MCF 10A (cell line): Measurements from ENCODE around the gene ADAMTS2. TPM values are rescaled to one million over a fixed set of nuclear protein-coding genes. Genes with fewer than 3 reads are reported as not detected.

Experiments used
- BruUV-seq: library from RNA; stranded (reverse); fragments of 400-500 nt; replicated peaks from 2 replicates; lab custom pipeline; 2021; lab: Mats Ljungman, UMichigan
- CTCF ChIA-PET: fragments of 300-600 bp; sonication (Branson Sonifier 250); formaldehyde crosslinking; extraction: SDS; loops from one replicate; lab custom pipeline; 2021; ENCODE audit warnings: antibody characterized with exemption, inconsistent platforms; lab: Yijun Ruan, JAX
- POLR2A ChIA-PET: fragments of 300-600, 350-650 bp; sonication (Branson Sonifier 250); formaldehyde crosslinking; extraction: SDS; loops from one replicate; lab custom pipeline; 2020; ENCODE audit warnings: antibody characterized with exemption, inconsistent platforms; lab: Yijun Ruan, JAX
- DNase-seq: peaks from one replicate; pipeline ENCODE4 v3.0.0-alpha.2; 2018; ENCODE audit not compliant: unreplicated experiment
- H3K27ac Mint-ChIP-seq: one replicate; pipeline ENCODE4 v1.8.0; 2022; ENCODE audit warnings: mild to moderate bottlenecking, low read depth, mixed read lengths; ENCODE audit not compliant: unreplicated experiment
- H3K27me3 Mint-ChIP-seq: one replicate; pipeline ENCODE4 v1.8.0; 2022; ENCODE audit warnings: mixed read lengths; ENCODE audit not compliant: insufficient read depth, unreplicated experiment
- H3K36me3 Mint-ChIP-seq: one replicate; pipeline ENCODE4 v1.8.0; 2022; ENCODE audit warnings: mild to moderate bottlenecking, moderate library complexity, mixed read lengths; ENCODE audit not compliant: insufficient read depth, unreplicated experiment
- H3K4me1 Mint-ChIP-seq: one replicate; pipeline ENCODE4 v1.8.0; 2022; ENCODE audit warnings: mixed read lengths; ENCODE audit not compliant: insufficient read depth, unreplicated experiment
- H3K4me3 Mint-ChIP-seq: one replicate; pipeline ENCODE4 v1.8.0; 2022; ENCODE audit warnings: mild to moderate bottlenecking, moderate library complexity, mixed read lengths; ENCODE audit not compliant: unreplicated experiment
- H3K9me3 Mint-ChIP-seq: one replicate; pipeline ENCODE4 v1.8.0; 2022; ENCODE audit warnings: mixed read lengths; ENCODE audit not compliant: unreplicated experiment
- intact Hi-C: fragments of 100-400 bp; cut with micrococcal nuclease; formaldehyde crosslinking; loops from 2 replicates; pipeline ENCODE4 v1.14.1; 2022
- total RNA-seq: library from RNA; stranded (reverse); gene quantifications from 2 replicates; pipeline ENCODE4 v1.2.3, GENCODE V29; 2022
- TF ChIP-seq, protein P1 (sequence below): fragments of 200-600 bp; IDR thresholded peaks from one replicate; pipeline ENCODE4 v1.8.0; 2022; ENCODE audit warnings: antibody characterized with exemption, mild to moderate bottlenecking; ENCODE audit not compliant: unreplicated experiment

ADAMTS2 gene
- total RNA-seq, 1 experiment from 2014 or later: not detected

- intact Hi-C loops: no loop called here
- no peaks in the 10 kb centered on the region for H3K27me3 Mint-ChIP-seq
- peaks cover 26% of the 10 kb centered on the region for H3K9me3 Mint-ChIP-seq
- DNase-seq: no peak
- no TSS peak for BruUV-seq
- CTCF ChIA-PET: no interaction called here
- H3K36me3 Mint-ChIP-seq: no peaks in the 10 kb centered on the region
- peaks cover 4% of the 10 kb centered on the region for H3K4me1 Mint-ChIP-seq
- TF ChIP-seq, protein P1, sequence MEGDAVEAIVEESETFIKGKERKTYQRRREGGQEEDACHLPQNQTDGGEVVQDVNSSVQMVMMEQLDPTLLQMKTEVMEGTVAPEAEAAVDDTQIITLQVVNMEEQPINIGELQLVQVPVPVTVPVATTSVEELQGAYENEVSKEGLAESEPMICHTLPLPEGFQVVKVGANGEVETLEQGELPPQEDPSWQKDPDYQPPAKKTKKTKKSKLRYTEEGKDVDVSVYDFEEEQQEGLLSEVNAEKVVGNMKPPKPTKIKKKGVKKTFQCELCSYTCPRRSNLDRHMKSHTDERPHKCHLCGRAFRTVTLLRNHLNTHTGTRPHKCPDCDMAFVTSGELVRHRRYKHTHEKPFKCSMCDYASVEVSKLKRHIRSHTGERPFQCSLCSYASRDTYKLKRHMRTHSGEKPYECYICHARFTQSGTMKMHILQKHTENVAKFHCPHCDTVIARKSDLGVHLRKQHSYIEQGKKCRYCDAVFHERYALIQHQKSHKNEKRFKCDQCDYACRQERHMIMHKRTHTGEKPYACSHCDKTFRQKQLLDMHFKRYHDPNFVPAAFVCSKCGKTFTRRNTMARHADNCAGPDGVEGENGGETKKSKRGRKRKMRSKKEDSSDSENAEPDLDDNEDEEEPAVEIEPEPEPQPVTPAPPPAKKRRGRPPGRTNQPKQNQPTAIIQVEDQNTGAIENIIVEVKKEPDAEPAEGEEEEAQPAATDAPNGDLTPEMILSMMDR: no peak
- POLR2A ChIA-PET: interaction anchor here (0.6 kb wide), 1 partner anchor 351 kb away, joined by 3 read pairs; no protein-coding TSS in a partner anchor
- H3K4me3 Mint-ChIP-seq: no peak overlapping the region
- H3K27ac Mint-ChIP-seq: no peak overlapping the region
These were observed 216.3 kb downstream of the ADAMTS2 start for GRCh38 chr5:179128976-179129375.

- no peak for DNase-seq
- Mint-ChIP-seq H3K27ac (no peak overlapping the region), H3K27me3 (no peaks in the 10 kb centered on the region), H3K9me3 (peaks cover 21% of the 10 kb centered on the region), H3K4me1 (peaks cover 4% of the 10 kb centered on the region), H3K4me3 (no peak overlapping the region), H3K36me3 (no peaks in the 10 kb centered on the region)
- BruUV-seq: no TSS peak
- intact Hi-C loops: no loop called here
- ChIA-PET POLR2A (no interaction called here), CTCF (no interaction called here)
- TF ChIP-seq, protein P1: no peak
These were observed 217.3 kb downstream of the ADAMTS2 start for GRCh38 chr5:179128041-179128365.

DNA sequence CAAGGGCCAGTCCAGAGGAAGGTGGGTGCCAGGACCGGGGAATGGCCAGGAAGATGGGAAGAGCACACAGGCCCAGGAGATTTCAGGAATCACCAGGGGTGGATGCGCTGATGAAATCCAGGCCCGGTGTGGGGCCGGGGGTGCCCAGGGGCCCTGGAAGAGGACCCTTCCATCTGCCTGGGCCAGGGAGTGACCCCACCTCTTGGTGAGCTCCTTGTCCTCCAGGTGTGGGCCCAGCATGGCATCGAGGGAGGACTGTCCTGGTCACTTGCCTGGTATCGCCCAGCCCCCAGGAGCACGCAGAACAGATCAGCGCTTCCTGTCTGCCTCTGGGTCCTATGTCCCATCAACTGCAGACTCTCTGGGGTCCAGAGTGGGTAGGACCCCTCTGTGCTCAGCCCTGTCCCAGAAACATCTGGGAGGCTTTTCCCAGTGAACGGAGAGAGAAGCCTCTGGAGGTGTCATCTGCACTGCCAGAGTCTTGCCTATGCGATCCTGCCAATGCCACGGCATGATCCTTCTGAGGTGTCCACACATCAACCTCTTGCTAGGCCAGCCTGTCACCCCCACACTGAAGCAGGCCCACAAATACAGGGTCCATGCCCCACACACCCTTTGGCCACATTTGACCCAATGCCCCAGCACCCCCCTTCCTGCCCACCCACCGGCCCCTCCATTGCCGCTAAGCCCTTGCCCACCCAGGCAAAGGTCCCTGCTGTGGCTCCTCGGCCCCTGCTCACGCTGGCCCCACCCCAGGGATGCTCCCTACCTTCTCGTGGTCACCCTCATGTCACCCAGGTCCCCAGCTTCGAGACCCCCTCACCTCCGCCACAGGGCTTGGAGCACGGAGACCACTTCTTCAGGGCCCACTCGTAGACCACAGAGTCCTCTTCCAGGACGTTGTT lies 217.9 kb downstream of the ADAMTS2 start:
- no TSS peak for BruUV-seq
- H3K27me3 Mint-ChIP-seq: no peaks in the 10 kb centered on the region
- intact Hi-C loops: no loop called here
- ChIA-PET CTCF (no interaction called here), POLR2A (no interaction called here)
- no peak overlapping the region for H3K27ac Mint-ChIP-seq
- TF ChIP-seq, protein P1: no peak
- DNase-seq: no peak
- no peaks in the 10 kb centered on the region for H3K36me3 Mint-ChIP-seq
- no peak overlapping the region for H3K4me3 Mint-ChIP-seq
- peaks cover 15% of the 10 kb centered on the region for H3K9me3 Mint-ChIP-seq
- H3K4me1 Mint-ChIP-seq: no peaks in the 10 kb centered on the region

DNA sequence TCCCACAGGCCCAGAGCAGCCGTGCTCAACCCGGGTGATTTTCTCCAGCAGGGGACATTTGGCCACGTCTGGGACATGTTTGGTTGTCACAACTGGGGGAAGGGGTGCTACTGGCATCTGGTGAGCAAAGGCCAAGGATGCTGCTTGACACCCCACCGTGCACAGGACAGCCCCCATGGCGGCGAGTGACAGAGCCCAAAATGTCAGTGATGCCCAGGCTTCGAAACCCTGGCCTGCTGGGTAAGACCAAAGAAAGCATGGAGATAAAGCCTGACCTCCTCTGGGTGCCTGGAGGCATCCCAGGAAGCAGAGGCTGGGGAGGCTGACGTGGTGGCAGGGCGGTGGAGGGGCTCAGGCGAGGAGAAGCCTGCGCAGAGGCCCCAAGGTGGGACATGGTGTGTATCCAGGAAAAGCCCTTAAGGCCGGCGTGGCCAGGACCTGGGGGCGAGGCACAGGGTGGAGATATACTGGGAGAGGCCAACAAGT lies 218.7 kb downstream of the ADAMTS2 start:
- no peaks in the 10 kb centered on the region for H3K4me1 Mint-ChIP-seq

More for the DNA sequence above, 218.7 kb downstream of the ADAMTS2 start:
- TF ChIP-seq, protein P1: no peak
- Mint-ChIP-seq H3K27me3 (no peaks in the 10 kb centered on the region), H3K27ac (no peak overlapping the region), H3K9me3 (peaks cover 15% of the 10 kb centered on the region), H3K4me3 (no peak overlapping the region), H3K36me3 (no peaks in the 10 kb centered on the region)
- DNase-seq: no peak
- ChIA-PET CTCF (no interaction called here), POLR2A (no interaction called here)
- intact Hi-C loops: no loop called here
- no TSS peak for BruUV-seq
